M059J (cell line): ENCODE measurements around the gene SEPTIN7. TPM values are rescaled to one million over a fixed set of nuclear protein-coding genes. Genes with fewer than 3 reads are reported as not detected.

Source experiments
- DNase-seq: peaks from one replicate; pipeline ENCODE4 v3.0.0-alpha.2; 2012; ENCODE audit warnings: low read depth
- total RNA-seq: library from RNA; depleted of rRNA; stranded (reverse); fragments of >200 nt; shearing (Covaris generic); gene quantifications from 2 replicates; pipeline ENCODE4 v1.2.3, GENCODE V29; 2014; rRNA removed

The SEPTIN7 gene
- total RNA-seq, 1 experiment from 2014 or later, result 361 TPM

GRCh38 chr7:35839860-35840854 is 39.3 kb downstream of the SEPTIN7 start:
- peak; percentile 57 for DNase-seq

- no peak for DNase-seq
These were observed 46.1 kb downstream of the SEPTIN7 start for GRCh38 chr7:35846816-35847412.

GRCh38 chr7:35848725-35849124 is 47.9 kb downstream of the SEPTIN7 start:
- DNase-seq, result no peak

- DNase-seq, result no peak
These were observed 48.4 kb downstream of the SEPTIN7 start for GRCh38 chr7:35849158-35849831.

GRCh38 chr7:35849954-35850353 is 49.1 kb downstream of the SEPTIN7 start:
- no peak for DNase-seq

Other genes starting within 250 kb of the SEPTIN7 start
- 20.8 and 22.4 TPM in 2 replicates for gene HERPUD2, start 105.9 kb upstream of the SEPTIN7 start, total RNA-seq